H1 (cell line): ENCODE measurements around the gene ZNF771. TPM values are rescaled to one million over a fixed set of nuclear protein-coding genes. Genes with fewer than 3 reads are reported as not detected.

Experiments used
- CTCF ChIA-PET: fragments of 300-600 bp; sonication (Branson Sonifier 250); formaldehyde crosslinking; loops from one replicate; lab custom pipeline; 2021; ENCODE audit not compliant: partially characterized antibody; lab: Charles Lee
- POLR2A ChIA-PET: fragments of 300-600 bp; sonication (Branson Sonifier 250); formaldehyde crosslinking; loops from one replicate; lab custom pipeline; 2021; ENCODE audit warnings: inconsistent platforms; ENCODE audit not compliant: partially characterized antibody; lab: Charles Lee
- DNase-seq, 2 experiments: peaks; one replicate each; pipeline versions ENCODE4 v3.0.0 to v3.0.0-alpha.2; 2010 to 2022; ENCODE audit warnings: low spot score in 2 of 2, low read depth in 1 of 2, mixed read lengths in 1 of 2
- FAIRE-seq: peaks from 2 replicates; lab custom pipeline; 2011; peaks lifted over from hg19 to GRCh38; lab: Jason Lieb, UNC
- H2AFZ ChIP-seq: 2 replicates; pipeline ENCODE4 v1.8.1; 2012; ENCODE audit warnings: low read length, inconsistent platforms
- H2AK5ac ChIP-seq: 2 replicates; pipeline ENCODE4 v1.6.1; 2013; ENCODE audit warnings: low read depth, low read length
- H2BK120ac ChIP-seq: replicated peaks from 2 replicates; pipeline ENCODE3; 2013; ENCODE audit warnings: low read depth, low read length, inconsistent platforms
- H2BK12ac ChIP-seq: 2 replicates; pipeline ENCODE4 v1.6.1; 2013; ENCODE audit warnings: low read depth, low read length
- H2BK15ac ChIP-seq: 2 replicates; pipeline ENCODE4 v1.6.1; 2013; ENCODE audit warnings: low read length
- H2BK20ac ChIP-seq: 2 replicates; pipeline ENCODE4 v1.6.1; 2013; ENCODE audit warnings: low read length
- H2BK5ac ChIP-seq: 2 replicates; pipeline ENCODE4 v1.6.1; 2013; ENCODE audit warnings: low read depth, low read length
- H3K14ac ChIP-seq: 2 replicates; pipeline ENCODE4 v1.6.1; 2013; ENCODE audit warnings: inconsistent platforms; ENCODE audit not compliant: insufficient read length
- H3K18ac ChIP-seq: 2 replicates; pipeline ENCODE4 v1.6.1; 2013; ENCODE audit warnings: low read length; ENCODE audit errors: extremely low read depth
- H3K23ac ChIP-seq: 2 replicates; pipeline ENCODE4 v1.6.1; 2013; ENCODE audit warnings: inconsistent platforms; ENCODE audit not compliant: insufficient read length
- H3K23me2 ChIP-seq: 2 replicates; pipeline ENCODE4 v1.6.1; 2013; ENCODE audit warnings: low read depth, low read length
- H3K27ac ChIP-seq: 2 replicates; pipeline ENCODE4 v1.6.1; 2011; ENCODE audit warnings: low read depth, low read length, inconsistent platforms
- H3K27me3 ChIP-seq, 4 experiments: replicated peaks in 1 of 4; 1 replicate in 1 of 4; 2 replicates in 3 of 4; pipeline versions ENCODE4 v1.6.1 to v1.8.1; 2011 to 2013; ENCODE audit warnings: low read length in 3 of 4, mild to moderate bottlenecking in 3 of 4, inconsistent platforms in 2 of 4, mixed read lengths in 2 of 4, moderate library complexity in 1 of 4; ENCODE audit not compliant: control insufficient read depth in 3 of 4, insufficient read depth in 3 of 4; ENCODE audit errors: extremely low read depth in 1 of 4
- H3K36me3 ChIP-seq, 4 experiments: 2 replicates each; pipeline versions ENCODE4 v1.6.1 to v1.8.1; 2011 to 2013; ENCODE audit warnings: mild to moderate bottlenecking in 4 of 4, low read length in 3 of 4, moderate library complexity in 2 of 4, control low read depth in 1 of 4, inconsistent platforms in 1 of 4; ENCODE audit not compliant: insufficient read depth in 4 of 4, control insufficient read depth in 2 of 4
- H3K4ac ChIP-seq: replicated peaks from 2 replicates; pipeline ENCODE3; 2013; ENCODE audit warnings: low read length, low read depth, mixed read lengths, inconsistent platforms; ENCODE audit not compliant: insufficient read length
- H3K4me1 ChIP-seq, 4 experiments: replicated peaks in 1 of 4; 1 replicate in 1 of 4; 2 replicates in 3 of 4; pipeline versions ENCODE4 v1.6.1 to v1.8.1; 2011 to 2013; ENCODE audit warnings: low read length in 3 of 4, inconsistent platforms in 2 of 4, mixed read lengths in 1 of 4; ENCODE audit not compliant: insufficient read depth in 4 of 4, control insufficient read depth in 3 of 4
- H3K4me2 ChIP-seq, 2 experiments: 2 replicates each; pipeline versions ENCODE4 v1.6.1 to v1.8.1; 2011 to 2013; ENCODE audit warnings: low read depth in 2 of 2, low read length in 2 of 2, control low read depth in 1 of 2, inconsistent platforms in 1 of 2, mild to moderate bottlenecking in 1 of 2; ENCODE audit not compliant: insufficient read depth in 1 of 2
- H3K4me3 ChIP-seq, 4 experiments: fragments of 200-600, 300-600 bp in 1 of 4; sonication (generic), shearing (Covaris generic), sonication (Bioruptor Twin) in 1 of 4; 2 replicates each; pipeline versions ENCODE4 v1.5.1 to v1.8.1; 2011 to 2016; ENCODE audit warnings: low read length in 4 of 4, low read depth in 3 of 4, control low read depth in 2 of 4, inconsistent platforms in 2 of 4, mild to moderate bottlenecking in 2 of 4, mixed read lengths in 1 of 4, moderate library complexity in 1 of 4; ENCODE audit not compliant: insufficient read depth in 2 of 4; ENCODE audit errors: extremely low read depth in 1 of 4
- H3K56ac ChIP-seq: replicated peaks from 2 replicates; pipeline ENCODE3; 2013; ENCODE audit warnings: low read depth, mild to moderate bottlenecking, mixed read lengths, low read length, inconsistent platforms; ENCODE audit not compliant: insufficient read length
- H3K79me1 ChIP-seq: 2 replicates; pipeline ENCODE4 v1.6.1; 2013; ENCODE audit warnings: low read depth, low read length, control low read depth
- H3K79me2 ChIP-seq, 2 experiments: 2 replicates each; pipeline versions ENCODE4 v1.6.1 to v1.8.1; 2012 to 2013; ENCODE audit warnings: low read length in 2 of 2, mild to moderate bottlenecking in 2 of 2, inconsistent platforms in 1 of 2; ENCODE audit not compliant: insufficient read depth in 2 of 2, control insufficient read depth in 1 of 2
- H3K9ac ChIP-seq, 4 experiments: replicated peaks in 1 of 4; 1 replicate in 1 of 4; 2 replicates in 3 of 4; pipeline versions ENCODE4 v1.6.1 to v1.8.1; 2011 to 2013; ENCODE audit warnings: low read depth in 3 of 4, low read length in 3 of 4, control low read depth in 2 of 4, mild to moderate bottlenecking in 2 of 4, moderate library complexity in 2 of 4, inconsistent platforms in 1 of 4; ENCODE audit errors: extremely low read depth in 1 of 4
- H3K9me3 ChIP-seq, 2 experiments: 2 replicates each; pipeline versions ENCODE4 v1.6.1 to v1.8.1; 2012 to 2013; ENCODE audit warnings: mild to moderate bottlenecking in 2 of 2, moderate library complexity in 2 of 2, control low read depth in 1 of 2, inconsistent platforms in 1 of 2, low read depth in 1 of 2, low read length in 1 of 2, mixed read lengths in 1 of 2; ENCODE audit not compliant: insufficient read depth in 2 of 2
- H4K20me1 ChIP-seq, 2 experiments: replicated peaks in 1 of 2; 2 replicates each; pipeline versions ENCODE3 to v1.8.1; 2011 to 2013; ENCODE audit warnings: inconsistent platforms in 2 of 2, low read length in 2 of 2, mild to moderate bottlenecking in 1 of 2; ENCODE audit not compliant: insufficient read depth in 2 of 2, control insufficient read depth in 1 of 2
- H4K5ac ChIP-seq: 2 replicates; pipeline ENCODE4 v1.6.1; 2013; ENCODE audit warnings: low read length, low read depth, mixed read lengths, inconsistent platforms; ENCODE audit not compliant: insufficient read length
- H4K8ac ChIP-seq: 2 replicates; pipeline ENCODE4 v1.8.0; 2013; ENCODE audit warnings: mild to moderate bottlenecking, moderate library complexity, low read length, inconsistent platforms; ENCODE audit not compliant: insufficient read depth; ENCODE audit errors: extremely low read depth
- H4K91ac ChIP-seq: replicated peaks from 2 replicates; pipeline ENCODE3; 2013; ENCODE audit warnings: low read length, mixed read lengths, inconsistent platforms; ENCODE audit not compliant: insufficient read length
- BCL11A ChIP-seq, 2 experiments: IDR thresholded peaks; one replicate each; pipeline ENCODE4 v1.6.1; 2011; ENCODE audit warnings: low read depth in 2 of 2, low read length in 2 of 2, mild to moderate bottlenecking in 2 of 2
- CHD2 ChIP-seq: IDR thresholded peaks from 2 replicates; pipeline ENCODE4 v1.6.1; 2012; ENCODE audit warnings: low read length, improper control_type of control experiment
- EP300 ChIP-seq, 2 experiments: IDR thresholded peaks; 1 replicate in 1 of 2; 2 replicates in 1 of 2; pipeline ENCODE4 v1.6.1; 2011 to 2012; ENCODE audit warnings: low read depth in 2 of 2, low read length in 2 of 2, mild to moderate bottlenecking in 2 of 2, borderline replicate concordance in 1 of 2, inconsistent platforms in 1 of 2, moderate library complexity in 1 of 2
- GTF2F1 ChIP-seq: IDR thresholded peaks from 2 replicates; pipeline ENCODE4 v1.6.1; 2012; ENCODE audit warnings: low read depth, low read length, improper control_type of control experiment, borderline replicate concordance
- JUN ChIP-seq: IDR thresholded peaks from 2 replicates; pipeline ENCODE4 v1.6.1; 2011; ENCODE audit warnings: low read depth, mild to moderate bottlenecking, improper control_type of control experiment, low read length
- KDM1A ChIP-seq: fragments of 200-600, 300-600 bp; sonication (generic); IDR thresholded peaks from 2 replicates; pipeline ENCODE4 v1.7.1; 2016; ENCODE audit warnings: mild to moderate bottlenecking, low read length, borderline replicate concordance
- RBBP5 ChIP-seq: IDR thresholded peaks from 2 replicates; pipeline ENCODE4 v1.7.1; 2012; ENCODE audit warnings: low read depth, mild to moderate bottlenecking, inconsistent platforms, low read length, moderate library complexity, borderline replicate concordance
- RNF2 ChIP-seq: fragments of 200-900, 300-1000 bp; sonication (generic); IDR thresholded peaks from 2 replicates; pipeline ENCODE4 v1.7.1; 2016; ENCODE audit warnings: borderline replicate concordance, low read depth, mild to moderate bottlenecking, antibody characterized with exemption, low read length; ENCODE audit not compliant: poor library complexity, severe bottlenecking; ENCODE audit errors: missing control alignments
- SAP30 ChIP-seq: fragments of 300-600 bp; sonication (generic); IDR thresholded peaks from 2 replicates; pipeline ENCODE4 v1.7.1; 2012; ENCODE audit warnings: low read length, moderate library complexity, mild to moderate bottlenecking, inconsistent platforms; ENCODE audit not compliant: insufficient read depth, insufficient replicate concordance
- TAF1 ChIP-seq: IDR thresholded peaks from 2 replicates; pipeline ENCODE4 v1.6.1; 2011; ENCODE audit warnings: mild to moderate bottlenecking, low read depth, low read length
- WGBS, 2 experiments: shearing (Covaris generic) in 1 of 2; methylation state at CpG; one replicate each; pipeline versions ENCODE4 v1.1.6 to v1.1.7; 2013 to 2015; ENCODE audit warnings: low lambda C conversion rate in 2 of 2, mixed read lengths in 2 of 2, inconsistent platforms in 1 of 2, low coverage in 1 of 2, missing lambda C conversion rate in 1 of 2; ENCODE audit not compliant: insufficient replicate concordance in 2 of 2, insufficient coverage in 1 of 2, insufficient read length in 1 of 2; ENCODE audit errors: extremely low coverage in 1 of 2, missing lambda C conversion rate in 1 of 2; 5-methylcytosine and 5-hydroxymethylcytosine counted together
- polyA plus RNA-seq, 7 experiments: library from polyadenylated mRNA; depleted of rRNA in 3 of 7; stranded (reverse) in 5 of 7; unstranded in 2 of 7; fragments of >200 nt in 5 of 7; fragments of 200-250 nt in 2 of 7; gene quantifications; 1 replicate in 5 of 7; 2 replicates in 1 of 7; 4 replicates in 1 of 7; pipeline versions ENCODE4 v1.2.1 to v1.2.3, GENCODE V29; 2011 to 2013; ENCODE audit warnings: missing spikeins in 2 of 7, mixed read lengths in 2 of 7
- total RNA-seq: library from RNA; stranded (reverse); fragmentation: NEBNext Ultra II Directional; extraction: Animal tissue kit (Norgen Biotek cat#: 25700); gene quantifications from 2 replicates; pipeline ENCODE4 v1.2.1, GENCODE V29; 2021

ZNF771 gene
- total and polyA plus RNA-seq, 2 of the 8 experiments (the other 6 are each of a cell fraction or from before 2014, with no cell fraction given) = 10.6 to 15.7 TPM

DNA sequence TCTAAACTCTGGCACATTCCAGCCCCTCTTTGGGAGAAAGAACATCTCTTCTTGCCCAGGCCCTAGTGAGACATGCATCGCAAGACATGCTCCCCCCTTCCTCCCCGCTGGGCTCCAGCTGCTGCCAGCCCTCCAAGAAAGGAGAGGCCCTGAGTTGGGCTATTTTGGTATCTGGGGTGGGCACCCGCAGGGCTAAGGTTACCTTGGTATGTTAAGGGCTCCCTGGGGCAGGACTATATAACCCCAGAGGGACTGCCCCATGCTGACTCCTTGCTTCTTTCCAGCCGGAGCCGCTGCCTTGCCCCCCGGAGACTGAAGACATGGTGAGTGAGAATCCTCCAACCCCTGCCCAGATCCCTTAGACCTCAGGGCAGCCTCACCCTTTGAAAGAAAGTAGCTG, 32.9 kb upstream of the ZNF771 start, which contains the start of gene MYL11:
Gene MYL11, plus strand, starts transcription at position 265 of the 400 bp plus-strand sequence. Its CDS starts 56 bp downstream, at position 321.
- Histone ChIP-seq H3K9me3 (no peaks in the 10 kb centered on the region), H3K56ac (no peak within 1 kb of the TSS), H3K9ac (no peak within 1 kb of the TSS; a peak in 1 of 7 replicates), H2AK5ac (no peak within 1 kb of the TSS), H3K27me3 (no peaks in the 10 kb centered on the region), H3K23me2 (peaks cover 11% of the 10 kb centered on the region), H4K20me1 (no peaks in the 10 kb centered on the region), H4K8ac (peak within 1 kb of the TSS; percentile 40; the same call in 1 of the 2 replicates), H2BK15ac (no peak within 1 kb of the TSS), H3K4me3 (no peak within 1 kb of the TSS), H3K18ac (no peak within 1 kb of the TSS), H2BK120ac (no peak within 1 kb of the TSS), H3K23ac (no peak within 1 kb of the TSS), H3K14ac (no peak within 1 kb of the TSS), H3K79me1 (no peaks in the 10 kb centered on the region), H2AFZ (no peak within 1 kb of the TSS), H2BK5ac (no peak within 1 kb of the TSS), H3K4me1 (peaks cover 0 to 9% (median 8%) of the 10 kb centered on the region in 4 experiments; a peak in 5 of 7 replicates), H4K91ac (no peak within 1 kb of the TSS), H4K5ac (no peak within 1 kb of the TSS), H2BK12ac (0 out of 2 replicates have a peak within 1 kb of the TSS, but pooled peaks have one; percentile 9), H2BK20ac (no peak within 1 kb of the TSS), H3K36me3 (no peaks in the 10 kb centered on the region), H3K79me2 (no peaks in the 10 kb centered on the region), H3K27ac (no peak within 1 kb of the TSS), H3K4ac (no peak within 1 kb of the TSS), H3K4me2 (no peak within 1 kb of the TSS; a peak in 1 of 4 replicates)
- TF ChIP-seq BCL11A (IDR thresholded peaks at IDR 0.05; ENCODE audit: low read depth in 2 of 2, low read length in 2 of 2) (no peak), SAP30 (no peak), RBBP5 (no peak), KDM1A (no peak), JUN (no peak), GTF2F1 (no peak), CHD2 (no peak), RNF2 (no peak), EP300 (IDR thresholded peaks at IDR 0.05; ENCODE audit: borderline replicate concordance in 1 of 2, low read depth in 2 of 2, low read length in 2 of 2) (no peak), TAF1 (no peak)
- FAIRE-seq (no peak), DNase-seq (no peak)
- 86% methylated on average over 5 of the region's 6 CpGs; no CpG with 5 or more reads in 1 of the 2 experiments for WGBS, 2 experiments
- POLR2A ChIA-PET = interaction anchor here (0.8 to 13.6 kb wide), 2 partner anchors 22 to 44 kb away, joined by 3 to 151 read pairs; partner anchors contain the start of gene ZNF48
- CTCF ChIA-PET = interaction anchor here (0.6 kb wide), 1 partner anchor 33 kb away, joined by 3 read pairs; the partner anchor contains the start of gene ZNF771
